Activated naive CD8-positive, alpha-beta T cell treated with anti-CD3 and anti-CD28 coated beads for 36 hours (primary cell): Measurements from ENCODE around the gene AFAP1L1. TPM values are rescaled to one million over a fixed set of nuclear protein-coding genes. Genes with fewer than 3 reads are reported as not detected.

Source experiments
- DNase-seq: peaks from one replicate; pipeline ENCODE4 v3.0.0; 2021
- H3K27ac Mint-ChIP-seq: one replicate; pipeline ENCODE4 v1.8.0; 2022; ENCODE audit warnings: mild to moderate bottlenecking, moderate library complexity, mixed read lengths
- H3K27me3 Mint-ChIP-seq: one replicate; pipeline ENCODE4 v1.8.0; 2022; ENCODE audit warnings: mild to moderate bottlenecking, mixed read lengths
- H3K36me3 Mint-ChIP-seq: one replicate; pipeline ENCODE4 v1.8.0; 2021; ENCODE audit warnings: mild to moderate bottlenecking, mixed read lengths
- H3K4me1 Mint-ChIP-seq: one replicate; pipeline ENCODE4 v1.8.0; 2021; ENCODE audit warnings: mixed read lengths
- H3K4me3 Mint-ChIP-seq: one replicate; pipeline ENCODE4 v1.8.0; 2022; ENCODE audit warnings: mild to moderate bottlenecking, moderate library complexity, mixed read lengths
- H3K9me3 Mint-ChIP-seq: one replicate; pipeline ENCODE4 v1.8.0; 2022; ENCODE audit warnings: mixed read lengths
- total RNA-seq, 2 experiments: library from RNA; stranded (reverse); gene quantifications; one replicate each; pipeline ENCODE4 v1.2.3, GENCODE V29; 2021

AFAP1L1 gene
- total RNA-seq, 2 experiments from 2014 or later = 0.66 to 0.94 TPM

GRCh38 chr5:149333711-149334443, 62.2 kb downstream of the AFAP1L1 start:
- Mint-ChIP-seq H3K4me3 (no peak overlapping the region), H3K27ac (no peak overlapping the region), H3K4me1 (no peaks in the 10 kb centered on the region), H3K36me3 (no peaks in the 10 kb centered on the region), H3K9me3 (no peaks in the 10 kb centered on the region), H3K27me3 (no peaks in the 10 kb centered on the region)
- no peak for DNase-seq

GRCh38 chr5:149337736-149338135, 66.1 kb downstream of the AFAP1L1 start:
- no peak for DNase-seq
- H3K4me3 Mint-ChIP-seq = no peak overlapping the region
- no peaks in the 10 kb centered on the region for H3K9me3 Mint-ChIP-seq
- no peak overlapping the region for H3K27ac Mint-ChIP-seq
- no peaks in the 10 kb centered on the region for H3K4me1 Mint-ChIP-seq
- H3K27me3 Mint-ChIP-seq = no peaks in the 10 kb centered on the region
- no peaks in the 10 kb centered on the region for H3K36me3 Mint-ChIP-seq

- DNase-seq = no peak
- Mint-ChIP-seq H3K4me3 (no peak overlapping the region), H3K4me1 (no peaks in the 10 kb centered on the region), H3K9me3 (no peaks in the 10 kb centered on the region), H3K27ac (no peak overlapping the region), H3K36me3 (no peaks in the 10 kb centered on the region), H3K27me3 (no peaks in the 10 kb centered on the region)
These were observed 66.7 kb downstream of the AFAP1L1 start for GRCh38 chr5:149338364-149338763.

- H3K4me3 Mint-ChIP-seq = no peak overlapping the region
- H3K27me3 Mint-ChIP-seq = no peaks in the 10 kb centered on the region
- no peak overlapping the region for H3K27ac Mint-ChIP-seq
- no peaks in the 10 kb centered on the region for H3K9me3 Mint-ChIP-seq
- H3K4me1 Mint-ChIP-seq = peaks cover 11% of the 10 kb centered on the region
- H3K36me3 Mint-ChIP-seq = peaks cover 7% of the 10 kb centered on the region
- no peak for DNase-seq
These were observed 69.3 kb downstream of the AFAP1L1 start for GRCh38 chr5:149340920-149341319.

GRCh38 chr5:149341876-149342275, 70.2 kb downstream of the AFAP1L1 start:
- H3K4me3 Mint-ChIP-seq = no peak overlapping the region
- H3K4me1 Mint-ChIP-seq = peaks cover 12% of the 10 kb centered on the region
- H3K27ac Mint-ChIP-seq = no peak overlapping the region
- no peak for DNase-seq
- H3K36me3 Mint-ChIP-seq = peaks cover 12% of the 10 kb centered on the region
- no peaks in the 10 kb centered on the region for H3K9me3 Mint-ChIP-seq
- H3K27me3 Mint-ChIP-seq = no peaks in the 10 kb centered on the region

GRCh38 chr5:149344151-149344550, 72.5 kb downstream of the AFAP1L1 start:
- H3K27ac Mint-ChIP-seq = peak overlapping the region; percentile 93
- H3K4me3 Mint-ChIP-seq = peak overlapping the region; percentile 98
- H3K9me3 Mint-ChIP-seq = no peaks in the 10 kb centered on the region
- H3K27me3 Mint-ChIP-seq = no peaks in the 10 kb centered on the region
- DNase-seq = no peak
- H3K36me3 Mint-ChIP-seq = peaks cover 35% of the 10 kb centered on the region
- peaks cover 34% of the 10 kb centered on the region for H3K4me1 Mint-ChIP-seq

- DNase-seq = peak; percentile 95
- peaks cover 44% of the 10 kb centered on the region for H3K36me3 Mint-ChIP-seq
- peaks cover 42% of the 10 kb centered on the region for H3K4me1 Mint-ChIP-seq
- H3K27me3 Mint-ChIP-seq = no peaks in the 10 kb centered on the region
- peak within 1 kb of the TSS; percentile 98 for H3K4me3 Mint-ChIP-seq
- peak within 1 kb of the TSS; percentile 93 for H3K27ac Mint-ChIP-seq
- H3K9me3 Mint-ChIP-seq = no peaks in the 10 kb centered on the region
These were observed 73.7 kb downstream of the AFAP1L1 start, which contains the start of gene GRPEL2 for GRCh38 chr5:149345147-149345891. GRPEL2 (plus strand) TSS chr5:149345499; CDS start chr5:149345540, 41 bp downstream.

GRCh38 chr5:149345892-149346222, 74.2 kb downstream of the AFAP1L1 start:
- Mint-ChIP-seq H3K27me3 (no peaks in the 10 kb centered on the region), H3K9me3 (no peaks in the 10 kb centered on the region), H3K27ac (peak overlapping the region; percentile 93), H3K4me1 (peaks cover 47% of the 10 kb centered on the region), H3K4me3 (peak overlapping the region; percentile 98), H3K36me3 (peaks cover 49% of the 10 kb centered on the region)
- DNase-seq = no peak

GRCh38 chr5:149348518-149348917, 76.9 kb downstream of the AFAP1L1 start:
- H3K4me1 Mint-ChIP-seq = peaks cover 66% of the 10 kb centered on the region
- H3K4me3 Mint-ChIP-seq = peak overlapping the region; percentile 98
- no peaks in the 10 kb centered on the region for H3K9me3 Mint-ChIP-seq
- DNase-seq = no peak
- H3K36me3 Mint-ChIP-seq = peaks cover 64% of the 10 kb centered on the region
- no peaks in the 10 kb centered on the region for H3K27me3 Mint-ChIP-seq
- peak overlapping the region; percentile 93 for H3K27ac Mint-ChIP-seq

- Mint-ChIP-seq H3K36me3 (peaks cover 69% of the 10 kb centered on the region), H3K27ac (peak overlapping the region; percentile 93), H3K4me1 (peaks cover 64% of the 10 kb centered on the region), H3K27me3 (no peaks in the 10 kb centered on the region), H3K4me3 (peak overlapping the region; percentile 22), H3K9me3 (no peaks in the 10 kb centered on the region)
- DNase-seq = no peak
These were observed 77.7 kb downstream of the AFAP1L1 start for GRCh38 chr5:149349382-149349781.

- Mint-ChIP-seq H3K4me1 (peaks cover 77% of the 10 kb centered on the region), H3K9me3 (no peaks in the 10 kb centered on the region), H3K27me3 (no peaks in the 10 kb centered on the region), H3K4me3 (no peak overlapping the region), H3K27ac (no peak overlapping the region), H3K36me3 (peaks cover 76% of the 10 kb centered on the region)
- no peak for DNase-seq
These were observed 80.5 kb downstream of the AFAP1L1 start for GRCh38 chr5:149352169-149352568.

GRCh38 chr5:149353911-149354310, 82.3 kb downstream of the AFAP1L1 start:
- DNase-seq = no peak
- peaks cover 61% of the 10 kb centered on the region for H3K36me3 Mint-ChIP-seq
- H3K4me1 Mint-ChIP-seq = peaks cover 67% of the 10 kb centered on the region
- no peaks in the 10 kb centered on the region for H3K27me3 Mint-ChIP-seq
- H3K4me3 Mint-ChIP-seq = no peak overlapping the region
- H3K27ac Mint-ChIP-seq = no peak overlapping the region
- H3K9me3 Mint-ChIP-seq = no peaks in the 10 kb centered on the region

- H3K27ac Mint-ChIP-seq = no peak overlapping the region
- no peaks in the 10 kb centered on the region for H3K27me3 Mint-ChIP-seq
- no peak for DNase-seq
- H3K4me1 Mint-ChIP-seq = peaks cover 69% of the 10 kb centered on the region
- H3K9me3 Mint-ChIP-seq = no peaks in the 10 kb centered on the region
- H3K4me3 Mint-ChIP-seq = no peak overlapping the region
- peaks cover 51% of the 10 kb centered on the region for H3K36me3 Mint-ChIP-seq
These were observed 84.0 kb downstream of the AFAP1L1 start for GRCh38 chr5:149355688-149356087.

- H3K4me1 Mint-ChIP-seq = peaks cover 66% of the 10 kb centered on the region
- no peaks in the 10 kb centered on the region for H3K9me3 Mint-ChIP-seq
- peaks cover 50% of the 10 kb centered on the region for H3K36me3 Mint-ChIP-seq
- DNase-seq = no peak
- H3K27ac Mint-ChIP-seq = no peak overlapping the region
- peak overlapping the region; percentile 20 for H3K4me3 Mint-ChIP-seq
- no peaks in the 10 kb centered on the region for H3K27me3 Mint-ChIP-seq
These were observed 84.7 kb downstream of the AFAP1L1 start for GRCh38 chr5:149356391-149356790.

- peak within 1 kb of the TSS; percentile 87 for H3K4me3 Mint-ChIP-seq
- H3K9me3 Mint-ChIP-seq = no peaks in the 10 kb centered on the region
- peaks cover 42% of the 10 kb centered on the region for H3K36me3 Mint-ChIP-seq
- peak; percentile 96 for DNase-seq
- H3K27ac Mint-ChIP-seq = peak within 1 kb of the TSS; percentile 85
- H3K4me1 Mint-ChIP-seq = peaks cover 58% of the 10 kb centered on the region
- H3K27me3 Mint-ChIP-seq = no peaks in the 10 kb centered on the region
These were observed 86.0 kb downstream of the AFAP1L1 start, which contains the start of gene PCYOX1L for GRCh38 chr5:149357370-149358293. PCYOX1L (plus strand) TSS chr5:149358046; CDS start chr5:149358069, 23 bp downstream.
